ENCODE measurements around the gene QRICH2. TPM values are rescaled to one million over a fixed set of nuclear protein-coding genes. Genes with fewer than 3 reads are reported as not detected.

Gene QRICH2
- total and polyA plus RNA-seq, 9 of the 15 experiments (the other 6 are each of a cell fraction or from before 2014, with no cell fraction given): 0.03 to 1.6 (median 0.81) TPM

DNA sequence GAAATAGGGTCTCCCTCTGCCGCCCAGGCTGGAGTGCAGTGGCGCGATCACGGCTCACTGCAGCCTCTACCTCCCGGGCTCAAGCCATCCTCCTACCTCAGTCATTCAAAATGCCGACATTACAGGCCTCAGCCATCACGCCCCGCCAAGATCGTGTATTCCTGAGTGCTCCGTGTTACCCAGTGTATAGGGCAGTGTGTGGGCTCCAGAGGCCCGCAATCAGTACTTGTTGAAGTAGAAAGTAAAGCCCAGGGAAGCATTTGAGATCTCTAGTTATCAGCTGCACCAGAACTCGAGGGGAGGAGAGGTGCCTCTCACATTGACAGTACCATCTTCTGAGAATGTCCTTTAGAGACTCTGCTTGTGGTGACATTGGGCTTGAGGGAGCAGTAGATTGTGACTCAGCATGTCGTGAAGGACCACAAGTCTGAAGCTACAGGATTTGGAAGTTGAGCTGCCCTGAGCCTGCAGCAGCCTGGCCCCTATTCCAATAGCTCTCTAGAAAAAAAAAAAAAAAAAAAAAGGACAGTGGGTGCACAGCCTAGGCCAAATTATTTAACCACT, 46.8 kb upstream of the QRICH2 start (continued):
- TF ChIP-seq ZNF740 (CRISPR knock-in tag; IDR thresholded peaks at IDR 0.05) (no peak), ZNF740 (tag; IDR thresholded peaks at IDR 0.05) (no peak), ZKSCAN8 (CRISPR knock-in tag; IDR thresholded peaks at IDR 0.05) (no peak), ZBTB33 (CRISPR knock-in tag; IDR thresholded peaks at IDR 0.05) (no peak), BRCA1 (IDR thresholded peaks at IDR 0.05) (no peak), BRCA1 (CRISPR knock-in tag; IDR thresholded peaks at IDR 0.05) (no peak), ZNF398 (CRISPR knock-in tag; IDR thresholded peaks at IDR 0.05) (no peak), ZNF785 (CRISPR knock-in tag; IDR thresholded peaks at IDR 0.05) (no peak)
- TF ChIP-seq, protein P1, sequence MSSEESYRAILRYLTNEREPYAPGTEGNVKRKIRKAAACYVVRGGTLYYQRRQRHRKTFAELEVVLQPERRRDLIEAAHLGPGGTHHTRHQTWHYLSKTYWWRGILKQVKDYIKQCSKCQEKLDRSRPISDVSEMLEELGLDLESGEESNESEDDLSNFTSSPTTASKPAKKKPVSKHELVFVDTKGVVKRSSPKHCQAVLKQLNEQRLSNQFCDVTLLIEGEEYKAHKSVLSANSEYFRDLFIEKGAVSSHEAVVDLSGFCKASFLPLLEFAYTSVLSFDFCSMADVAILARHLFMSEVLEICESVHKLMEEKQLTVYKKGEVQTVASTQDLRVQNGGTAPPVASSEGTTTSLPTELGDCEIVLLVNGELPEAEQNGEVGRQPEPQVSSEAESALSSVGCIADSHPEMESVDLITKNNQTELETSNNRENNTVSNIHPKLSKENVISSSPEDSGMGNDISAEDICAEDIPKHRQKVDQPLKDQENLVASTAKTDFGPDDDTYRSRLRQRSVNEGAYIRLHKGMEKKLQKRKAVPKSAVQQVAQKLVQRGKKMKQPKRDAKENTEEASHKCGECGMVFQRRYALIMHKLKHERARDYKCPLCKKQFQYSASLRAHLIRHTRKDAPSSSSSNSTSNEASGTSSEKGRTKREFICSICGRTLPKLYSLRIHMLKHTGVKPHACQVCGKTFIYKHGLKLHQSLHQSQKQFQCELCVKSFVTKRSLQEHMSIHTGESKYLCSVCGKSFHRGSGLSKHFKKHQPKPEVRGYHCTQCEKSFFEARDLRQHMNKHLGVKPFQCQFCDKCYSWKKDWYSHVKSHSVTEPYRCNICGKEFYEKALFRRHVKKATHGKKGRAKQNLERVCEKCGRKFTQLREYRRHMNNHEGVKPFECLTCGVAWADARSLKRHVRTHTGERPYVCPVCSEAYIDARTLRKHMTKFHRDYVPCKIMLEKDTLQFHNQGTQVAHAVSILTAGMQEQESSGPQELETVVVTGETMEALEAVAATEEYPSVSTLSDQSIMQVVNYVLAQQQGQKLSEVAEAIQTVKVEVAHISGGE (CRISPR knock-in tag; IDR thresholded peaks at IDR 0.05): 0 out of 6 replicates have a peak, but pooled peaks of 1 of the 3 experiments have one; percentile 60

Measured in K562 (cell line).